Measurements from ENCODE around the gene NUDT5.
A peak's percentile ranks its signal among the peaks of the same experiment; 100 is the strongest.
"Not testable (repeated sequence)": the region's sequence is repeated elsewhere in the genome, so short reads cannot be mapped to it uniquely, and the experiment has no call there.

The NUDT5 gene

DNA sequence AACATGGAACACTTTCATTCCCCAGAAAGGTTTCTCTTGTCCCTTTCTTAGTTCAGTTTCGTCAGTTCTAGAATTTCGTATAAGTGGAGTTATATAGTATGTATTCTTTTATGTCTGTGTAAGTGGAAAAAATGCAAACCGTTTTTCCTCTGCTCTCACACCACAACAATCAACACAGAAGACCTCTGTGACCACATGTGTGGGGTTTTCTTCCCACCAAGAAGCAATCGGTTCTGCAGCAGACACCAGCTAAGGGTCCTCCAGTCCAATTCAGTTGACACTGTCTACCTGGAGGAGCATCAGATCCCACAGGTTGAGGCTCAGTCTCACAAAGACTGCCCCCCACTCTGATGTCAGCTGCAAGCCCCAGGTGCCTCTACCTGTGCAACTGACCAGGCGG is 6.5 kb upstream of the NUDT5 start:
- DNase-seq, result no peak

DNA sequence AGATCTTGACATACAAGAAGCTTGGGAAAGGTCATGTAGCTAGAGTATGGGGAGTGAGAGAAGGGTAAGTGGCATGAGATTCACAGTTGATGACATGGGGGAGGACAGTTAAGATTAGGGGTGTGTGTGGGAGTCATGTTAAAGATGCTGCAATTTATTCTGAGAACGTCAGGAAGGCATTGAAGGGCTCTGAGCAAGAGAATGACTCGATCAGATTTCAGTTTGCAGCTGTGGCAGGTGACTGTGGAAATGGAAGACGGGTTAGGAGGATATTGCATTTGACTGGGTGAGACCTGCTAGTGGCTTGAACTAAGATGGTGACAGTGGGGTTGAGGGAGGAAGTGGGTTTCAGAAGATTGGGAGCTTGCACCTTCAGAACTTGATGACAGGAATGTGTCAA is 5.9 kb upstream of the NUDT5 start:
- DNase-seq, result no peak

DNA sequence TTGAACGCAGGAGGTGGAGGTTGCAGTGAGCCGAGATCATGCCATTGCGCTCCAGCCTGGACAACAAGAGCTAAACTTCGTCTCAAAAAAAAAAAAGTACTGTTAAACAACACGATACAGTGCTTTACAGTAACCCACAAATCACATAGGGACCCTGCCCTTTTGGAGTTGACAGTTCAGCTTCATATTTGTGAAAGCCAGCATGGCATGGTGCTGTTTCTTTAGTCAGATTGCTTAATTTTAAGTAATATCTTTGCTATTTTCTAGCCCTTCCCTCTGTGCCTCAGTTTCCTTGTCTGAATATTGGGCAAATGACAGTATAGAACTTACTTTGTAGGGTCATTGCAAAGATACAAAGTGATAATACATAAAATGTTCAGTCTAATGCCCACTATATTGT is 5.2 kb upstream of the NUDT5 start:
- DNase-seq, result no peak

DNA sequence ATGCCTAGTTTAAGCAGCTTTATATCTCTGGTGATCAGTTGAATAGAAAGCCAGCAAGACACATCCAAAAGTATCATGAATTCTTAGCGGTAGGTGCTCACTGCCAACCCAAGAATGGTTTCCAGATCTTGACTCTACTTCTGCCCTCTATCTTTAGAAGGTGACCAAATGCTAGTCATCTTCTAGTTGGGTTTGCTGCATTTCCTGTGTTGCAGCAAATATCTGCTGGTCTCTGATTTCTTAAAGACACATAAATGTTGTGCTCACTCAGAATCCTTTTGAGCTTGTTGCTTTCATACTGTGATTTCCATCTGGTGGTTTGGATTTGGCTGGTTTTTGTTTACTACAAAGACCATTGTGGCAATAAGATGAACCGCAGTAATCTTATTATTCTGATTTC is 2.5 kb upstream of the NUDT5 start:
- DNase-seq, result peak; percentile 13

DNA sequence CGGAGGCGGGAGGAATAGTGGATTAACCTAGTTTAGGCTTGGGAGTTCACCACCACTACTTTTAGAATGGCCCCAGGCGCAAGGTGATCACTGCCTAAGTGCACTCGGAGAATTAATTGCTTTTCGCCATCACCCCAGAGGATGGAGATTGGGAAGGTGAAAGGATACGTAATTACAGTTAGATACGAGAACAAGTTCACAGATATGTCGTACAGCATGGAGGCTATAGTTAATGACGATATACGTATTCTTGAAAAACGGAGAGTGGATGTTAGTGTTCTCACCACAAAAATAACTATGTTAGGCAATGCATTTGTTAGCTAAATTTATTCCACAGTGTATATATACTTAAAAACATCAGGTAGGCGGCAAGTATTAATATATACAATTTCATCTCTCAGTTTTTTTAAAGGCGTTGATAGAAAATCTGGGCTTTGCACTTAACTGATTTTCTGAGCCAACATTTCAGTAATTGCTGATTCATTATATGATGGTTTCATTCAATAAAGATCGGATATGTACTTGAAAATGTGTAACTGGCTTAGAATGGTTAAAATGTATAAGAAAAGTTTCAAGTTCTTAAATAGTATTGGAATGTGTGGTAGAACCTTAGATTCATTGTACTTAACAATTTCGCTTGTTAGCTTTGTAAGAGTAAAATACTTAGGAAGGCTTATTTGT is 980 bp upstream of the NUDT5 start:
- DNase-seq, result no peak

DNA sequence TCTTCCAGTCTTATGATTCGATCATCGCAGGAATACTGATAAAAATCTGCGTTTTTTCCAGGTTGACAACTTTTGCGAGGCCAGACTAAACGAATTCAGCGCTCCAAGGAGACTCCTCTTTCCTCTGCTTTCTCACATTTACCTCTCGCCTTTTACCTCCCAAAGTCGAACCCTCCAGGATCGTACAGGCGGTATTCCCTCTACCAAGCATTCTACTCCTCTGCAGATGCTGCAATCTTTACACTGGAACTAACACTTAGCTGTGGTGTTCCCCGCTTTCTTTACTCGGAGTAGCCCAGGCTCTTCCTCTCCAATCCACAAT is 449 bp downstream of the NUDT5 start:
- no peak for DNase-seq

DNA sequence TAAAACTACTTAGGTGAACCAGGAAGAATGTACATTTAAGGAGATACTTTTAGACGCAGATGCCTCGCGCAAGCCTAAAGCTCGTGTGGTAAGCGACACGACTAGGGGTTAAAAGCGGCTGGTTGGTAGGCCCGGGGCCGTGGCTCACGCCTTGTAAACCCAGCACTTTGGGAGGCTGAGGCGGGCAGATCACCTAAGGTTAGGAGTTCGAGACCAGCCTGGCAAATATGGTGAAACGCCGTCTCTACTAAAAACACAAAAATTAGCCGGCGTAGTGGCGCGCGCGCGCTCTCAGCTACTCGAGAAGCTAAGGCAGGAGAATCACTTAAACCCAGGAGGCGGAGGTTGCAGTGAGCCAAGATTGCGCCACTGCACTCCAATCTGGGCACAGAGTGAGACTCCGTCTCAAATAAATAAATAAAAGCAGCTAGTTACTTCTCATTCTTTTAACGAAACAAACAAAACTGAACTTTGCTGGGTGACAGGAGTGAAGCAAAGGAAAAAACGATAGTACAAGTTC is 879 bp downstream of the NUDT5 start:
- DNase-seq, result peak; percentile 44

DNA sequence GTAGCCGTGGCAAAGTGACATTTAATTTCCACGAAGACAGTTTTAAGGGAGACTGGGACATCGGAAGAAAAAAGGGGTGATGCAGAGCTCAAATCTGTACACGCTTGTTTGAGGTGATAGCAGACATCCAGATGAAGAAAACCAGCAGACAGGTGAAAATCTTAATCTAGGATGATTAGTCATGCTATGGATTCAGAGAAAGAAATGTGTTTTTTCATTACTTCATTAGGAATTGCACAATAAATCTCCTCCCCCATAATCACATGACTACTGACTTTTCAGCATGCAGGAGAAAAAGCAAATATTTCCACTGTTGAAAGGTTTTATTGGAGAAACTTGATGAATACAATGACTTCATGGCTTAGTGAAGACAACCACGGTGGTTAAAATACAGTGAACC is 2.5 kb downstream of the NUDT5 start:
- DNase-seq, result no peak

DNA sequence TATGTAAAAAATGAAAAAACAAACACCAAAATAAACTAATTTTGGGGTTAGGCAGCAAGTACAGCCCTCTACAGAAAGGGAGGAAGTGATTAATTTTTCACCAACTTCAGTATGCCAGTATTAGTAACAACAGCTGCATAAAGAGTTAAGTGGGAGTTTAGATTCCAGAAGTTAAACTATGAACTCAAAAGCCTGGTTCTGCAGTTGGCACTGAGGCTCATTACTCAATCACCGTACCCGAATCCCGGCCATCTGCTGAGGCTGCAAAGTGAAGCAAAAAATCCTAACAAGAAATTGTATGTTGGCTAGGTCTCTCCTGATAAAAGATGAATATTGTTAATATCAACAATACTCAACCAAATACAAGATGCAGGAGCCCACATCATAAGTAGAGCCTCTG is 4.0 kb downstream of the NUDT5 start:
- no peak for DNase-seq

DNA sequence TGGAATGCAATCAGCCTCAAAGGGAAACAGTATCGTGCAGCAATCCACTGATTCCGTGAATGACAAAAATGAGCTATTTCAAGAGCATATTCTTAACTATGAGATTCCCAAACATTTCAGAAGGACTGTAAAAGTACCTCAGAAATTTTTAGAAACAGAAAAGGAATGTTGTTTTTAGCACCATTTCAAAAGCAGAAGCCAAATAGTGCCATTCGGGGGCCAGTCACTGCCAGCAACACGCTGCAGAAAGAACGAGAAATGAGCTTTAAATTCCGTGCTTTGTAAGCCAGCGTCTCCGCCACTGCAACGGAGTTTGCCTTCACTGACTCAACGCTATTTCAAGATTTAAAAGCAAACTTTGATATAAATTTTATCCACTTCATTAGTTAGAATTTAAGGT is 6.3 kb downstream of the NUDT5 start:
- DNase-seq, result no peak

DNA sequence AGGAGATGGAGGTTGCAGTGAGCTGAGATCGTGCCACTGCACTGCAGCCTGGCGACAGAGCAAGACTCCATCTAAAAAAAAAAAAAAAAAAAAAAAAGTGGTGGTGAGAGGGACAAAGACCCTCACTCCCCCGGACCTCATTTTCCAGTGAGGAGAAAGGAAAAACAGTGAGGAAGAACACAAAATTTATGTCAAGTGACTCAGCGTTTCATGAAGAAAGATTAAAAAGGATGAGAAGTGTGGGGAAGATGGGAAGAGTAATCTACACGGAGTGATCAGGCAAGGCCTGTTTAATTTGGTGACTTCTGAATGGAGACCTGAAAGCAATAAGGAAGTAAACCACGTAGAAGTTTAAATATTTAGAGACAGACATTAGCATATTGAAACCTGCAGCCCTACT is 7.0 kb downstream of the NUDT5 start:
- no peak for DNase-seq

DNA sequence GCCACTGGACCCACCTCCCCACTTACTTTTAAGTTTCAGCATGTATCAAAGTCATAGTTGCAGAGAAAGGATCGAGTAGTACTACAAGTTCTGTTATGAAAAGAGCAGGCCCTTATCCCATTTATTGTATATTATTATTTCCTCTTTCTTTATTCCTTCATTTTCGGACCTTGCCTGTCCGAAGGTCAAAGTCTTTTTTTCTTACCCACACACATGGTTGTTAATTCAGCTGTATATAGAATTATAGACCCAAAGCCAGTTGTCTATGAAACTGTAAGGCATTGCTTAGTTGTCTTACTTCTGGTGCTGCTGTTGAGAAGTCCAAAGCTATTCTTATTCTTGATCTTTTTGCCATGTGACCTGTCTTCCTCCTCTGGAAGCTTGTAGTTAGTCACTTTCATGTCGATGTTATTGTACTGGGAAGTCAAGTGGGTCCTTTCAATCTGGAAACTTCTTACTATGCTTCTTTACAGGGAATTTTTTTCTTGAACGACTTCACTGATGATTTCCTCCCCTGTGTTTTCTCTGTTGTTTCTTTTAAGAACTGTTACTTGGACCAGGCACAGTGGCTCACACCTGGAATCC is 8.3 kb downstream of the NUDT5 start:
- DNase-seq, result no peak

DNA sequence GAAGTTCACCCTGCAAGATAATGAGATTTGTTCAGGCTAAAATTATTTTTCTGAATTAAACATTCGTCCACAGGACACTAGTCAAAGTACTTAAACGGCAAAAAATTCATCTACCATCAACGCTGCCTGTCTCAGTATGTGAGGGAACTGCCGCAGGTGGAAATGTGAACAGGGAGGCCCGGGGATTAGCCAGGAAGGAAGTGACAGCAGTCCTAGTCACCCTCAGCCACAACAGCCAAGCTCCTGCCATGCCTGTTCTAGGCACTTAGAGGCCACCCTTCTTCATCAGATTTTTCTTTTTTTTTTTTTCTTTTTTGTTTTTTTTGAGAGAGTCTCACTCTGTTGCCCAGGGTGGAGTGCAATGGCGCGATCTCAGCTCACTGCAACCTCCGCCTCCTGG is 9.4 kb downstream of the NUDT5 start:
- peak; percentile 10 for DNase-seq

DNA sequence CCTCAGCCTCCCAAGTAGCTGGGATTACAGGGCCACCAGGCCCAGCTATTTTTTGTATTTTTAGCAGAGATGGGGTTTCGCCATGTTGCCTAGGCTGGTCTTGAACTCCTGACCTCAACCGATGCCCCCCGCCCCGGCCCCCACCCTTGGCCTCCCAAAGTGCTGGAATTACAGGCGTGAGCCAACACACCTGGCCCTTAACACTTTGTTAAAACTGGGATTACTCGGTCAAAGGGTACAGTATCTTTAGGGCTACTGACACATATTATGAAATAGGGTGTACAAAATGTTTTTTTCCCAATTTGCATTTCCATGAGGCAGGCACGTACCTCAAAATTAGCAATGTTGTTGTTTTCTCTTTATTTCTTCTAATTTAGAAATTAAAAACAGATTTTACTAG is 11.5 kb downstream of the NUDT5 start:
- DNase-seq, result no peak

DNA sequence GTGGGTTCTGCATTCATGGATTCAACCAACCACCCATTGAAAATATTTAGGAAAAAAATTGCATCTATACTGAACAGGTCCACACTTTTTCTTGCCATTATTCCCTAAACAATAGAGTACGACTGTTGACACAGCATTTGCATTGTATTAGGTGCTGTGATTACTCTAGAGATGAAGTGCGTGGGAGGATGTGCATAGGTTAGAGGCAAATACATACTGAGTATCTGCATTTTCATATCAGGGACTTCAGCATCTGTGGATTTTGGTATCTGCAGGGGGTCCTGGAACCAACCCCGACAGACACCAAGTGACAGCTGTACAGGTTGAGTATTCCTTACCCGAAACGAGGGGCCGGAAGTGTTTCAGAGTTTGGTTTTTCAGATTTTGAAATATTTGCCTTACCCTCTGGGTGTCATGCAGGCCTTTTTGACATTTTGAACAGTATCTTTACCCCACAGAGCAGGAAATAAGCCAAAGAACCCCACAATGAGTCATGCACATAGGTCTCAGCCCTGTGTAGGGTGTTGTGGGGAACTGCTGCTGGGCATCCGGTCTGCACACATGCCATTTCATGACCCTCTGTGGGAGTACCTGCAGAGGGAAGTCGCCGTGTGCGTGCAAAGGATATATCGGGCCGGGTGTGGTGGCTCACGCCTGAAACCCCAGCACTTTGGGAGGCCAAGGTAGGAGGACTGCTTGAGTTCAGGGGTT is 14.5 kb downstream of the NUDT5 start:
- peak; percentile 80 for DNase-seq

DNA sequence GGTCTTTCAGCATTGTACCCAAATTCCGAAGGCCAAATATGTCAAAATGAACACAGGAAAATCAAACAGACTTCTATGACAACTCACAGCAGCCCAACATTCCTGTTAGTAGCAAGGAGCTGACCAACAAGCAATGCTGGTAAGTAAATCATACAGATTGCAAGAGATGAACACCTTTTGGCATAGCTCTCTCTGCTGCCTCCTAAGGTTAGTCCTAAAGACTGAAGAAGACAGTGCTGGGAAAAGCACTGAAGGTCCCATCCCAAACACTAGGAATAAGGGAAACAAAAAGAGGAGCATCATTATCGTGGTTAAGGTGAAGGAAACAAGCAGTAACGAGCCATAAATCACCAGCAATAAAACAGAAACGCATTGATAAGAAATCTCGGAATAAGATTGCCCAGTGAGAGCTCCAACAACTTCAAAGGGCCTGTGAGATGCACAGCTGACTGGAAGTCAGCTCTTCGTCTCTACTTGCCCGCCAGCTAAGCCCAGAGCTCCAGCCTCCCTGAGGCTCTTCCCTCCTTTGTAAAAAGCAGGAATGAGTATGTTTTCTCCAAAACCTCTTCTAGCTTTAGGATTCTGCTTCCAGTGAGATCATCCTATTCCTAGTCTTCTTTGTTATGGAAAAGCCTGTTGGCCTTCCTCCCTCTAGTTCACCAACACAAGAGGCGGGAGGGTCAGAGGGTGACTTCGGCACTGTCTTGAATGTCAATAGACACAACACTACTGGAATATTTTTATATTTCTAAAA is 15.3 kb downstream of the NUDT5 start:
- DNase-seq, result no peak

DNA sequence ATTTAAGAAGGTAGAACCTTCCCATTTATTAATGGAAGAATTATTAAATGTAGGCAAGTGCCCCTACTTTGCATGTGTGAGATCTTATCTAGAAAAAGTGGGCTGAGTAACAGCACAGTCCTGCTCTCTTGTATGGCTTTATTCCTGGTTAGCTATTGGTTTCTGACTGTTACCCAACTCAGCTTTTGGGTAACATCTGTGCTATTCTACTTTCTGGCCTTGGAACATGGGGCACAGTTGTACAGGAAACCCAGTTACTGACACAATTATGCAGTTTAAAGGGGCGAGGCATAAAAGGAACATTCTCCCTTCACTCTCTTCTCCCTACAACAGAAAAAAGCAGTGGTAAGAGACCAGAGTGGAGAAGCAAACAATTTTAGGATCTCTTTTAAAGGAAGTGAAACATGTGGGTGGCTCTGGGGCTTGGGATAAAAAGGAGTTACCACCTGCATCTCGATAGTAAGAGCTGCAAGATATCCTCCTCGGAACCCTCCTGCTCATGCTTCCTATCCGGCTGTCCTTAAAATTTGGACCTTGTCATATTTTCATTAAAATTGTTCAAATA is 16.0 kb downstream of the NUDT5 start:
- no peak for DNase-seq

DNA sequence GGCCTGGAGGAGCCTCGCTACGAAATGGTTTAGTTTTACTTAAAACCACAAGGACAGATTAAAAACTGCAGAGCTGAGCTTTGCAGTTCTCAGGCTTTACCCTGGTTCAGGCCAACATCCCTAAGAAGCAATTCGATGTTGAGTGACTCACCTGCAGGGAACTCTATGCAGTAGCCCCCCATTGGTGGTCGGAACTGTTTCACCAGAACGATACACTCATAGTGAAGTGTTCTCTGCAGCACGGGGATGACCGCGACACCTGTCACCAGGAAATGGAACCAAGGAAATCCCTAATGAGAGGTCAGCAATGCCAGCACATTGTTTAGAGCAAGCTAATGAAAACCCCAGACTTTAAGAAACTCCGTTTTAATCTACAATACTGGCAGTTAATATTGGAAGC is 18.0 kb downstream of the NUDT5 start:
- DNase-seq, result no peak

DNA sequence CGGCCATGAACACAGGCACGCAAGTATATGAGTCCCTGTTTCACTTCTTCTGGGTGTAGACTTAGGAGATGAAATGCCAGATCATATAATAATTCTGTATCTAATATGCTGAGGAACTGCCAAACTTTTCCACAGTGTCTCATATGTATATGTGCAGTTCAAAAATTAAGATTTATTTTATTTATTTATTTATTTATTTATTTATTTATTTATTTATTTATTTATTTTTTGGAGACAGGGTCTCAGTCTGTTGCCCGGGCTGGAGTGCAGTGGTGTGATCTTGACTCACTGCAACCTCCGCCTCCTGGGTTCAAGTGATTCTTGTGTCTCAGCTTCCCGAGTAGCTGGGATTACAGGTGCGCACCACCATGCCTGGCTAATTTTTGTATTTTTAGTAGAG is 24.2 kb downstream of the NUDT5 start:
- DNase-seq, result not testable (repeated sequence)

DNA sequence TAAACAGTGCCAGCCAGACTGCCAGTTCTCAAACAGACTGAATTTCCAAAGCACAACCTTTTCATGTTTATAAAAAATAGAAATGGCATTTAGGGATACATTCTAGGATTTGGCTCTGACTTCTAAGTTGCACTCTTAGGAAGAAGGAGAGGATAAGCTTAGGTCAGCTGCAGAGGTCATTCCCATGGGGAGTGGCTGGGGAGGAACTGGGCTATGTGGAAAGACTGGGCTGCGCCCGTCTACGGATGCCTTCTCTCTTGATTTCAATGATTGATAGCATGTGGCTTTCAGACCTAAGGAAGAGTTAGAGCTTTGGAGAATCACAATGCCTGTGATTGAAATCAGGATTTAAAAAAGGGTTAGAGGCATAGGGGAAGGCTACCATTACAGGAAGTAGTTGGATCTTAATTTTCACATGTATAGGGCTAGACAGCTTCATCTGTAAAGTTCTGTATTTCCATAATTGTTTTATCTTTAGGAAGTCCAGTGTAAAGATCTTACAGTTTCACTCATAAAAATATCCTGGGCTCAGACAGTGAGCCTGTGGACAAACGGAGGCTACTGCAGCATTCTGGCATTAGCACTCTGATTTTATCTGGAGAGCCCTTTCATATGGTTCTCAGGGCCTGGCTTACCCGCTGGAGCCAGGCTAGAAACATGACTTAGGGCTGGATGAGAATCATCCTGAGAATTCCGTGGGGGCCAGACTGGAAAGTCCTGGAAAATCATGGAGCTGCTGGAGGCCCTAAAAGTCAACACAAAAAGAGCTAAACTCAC is 29.5 kb downstream of the NUDT5 start:
- no peak for DNase-seq

DNA sequence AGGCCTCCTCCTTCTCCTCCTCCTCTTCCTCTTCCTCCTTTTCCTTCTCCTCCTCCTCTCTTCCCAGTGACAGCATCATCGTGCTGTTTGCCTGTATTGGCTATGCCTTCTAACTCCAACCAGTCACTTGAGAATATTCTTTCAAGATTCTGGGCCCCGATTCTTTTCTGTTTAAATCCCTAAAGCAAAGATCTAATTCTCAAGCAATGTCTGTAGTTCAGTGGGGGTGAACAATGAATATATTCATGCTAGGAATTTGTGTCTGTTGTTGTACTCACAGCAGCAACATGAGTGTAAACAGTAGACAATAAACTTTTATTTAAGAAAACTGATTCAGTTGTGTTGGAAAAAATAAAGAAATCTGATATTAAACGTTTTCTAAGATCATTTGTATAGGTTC is 30.7 kb downstream of the NUDT5 start:
- no peak for DNase-seq

DNA sequence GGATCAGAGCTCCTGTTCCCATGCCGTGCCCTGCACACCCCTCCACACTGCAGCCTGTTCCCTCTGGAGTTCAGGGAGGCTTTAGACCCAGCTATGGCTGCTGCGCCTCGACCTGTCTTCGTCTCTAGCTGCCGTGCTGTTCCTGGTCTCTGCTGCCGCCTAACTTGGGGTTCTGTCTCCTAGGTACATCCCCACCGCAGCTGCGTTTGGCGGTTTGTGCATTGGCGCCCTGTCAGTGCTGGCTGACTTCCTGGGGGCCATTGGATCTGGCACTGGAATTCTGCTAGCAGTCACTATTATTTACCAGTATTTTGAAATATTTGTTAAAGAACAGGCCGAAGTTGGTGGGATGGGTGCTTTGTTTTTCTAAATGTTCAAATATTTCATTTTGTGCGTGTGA is 31.6 kb downstream of the NUDT5 start:
- DNase-seq, result no peak

DNA sequence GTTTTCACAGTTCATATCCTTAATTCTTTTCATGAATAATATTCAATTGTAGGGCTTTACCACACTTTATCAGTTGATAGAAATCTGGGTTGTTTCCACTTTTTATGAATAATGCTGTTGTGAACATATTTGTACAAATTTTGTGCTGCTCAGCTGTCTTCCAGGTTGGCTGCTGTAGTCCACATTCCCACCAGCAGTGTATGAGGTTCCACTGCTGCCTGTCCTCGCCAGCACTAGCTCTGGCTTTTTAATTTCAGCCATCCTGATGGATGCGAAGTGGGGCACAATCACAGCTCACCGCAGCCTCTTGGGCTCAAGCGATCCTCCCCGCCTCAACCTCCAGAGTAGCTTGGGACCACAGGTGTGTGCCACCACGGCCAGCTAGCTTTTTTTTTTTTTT is 32.8 kb downstream of the NUDT5 start:
- DNase-seq, result no peak

Data from CD4-positive, alpha-beta T cell treated with Interleukin-17A for 1 hour (primary cell).